OCI-LY7 (cell line): ENCODE results near the gene EVI5L.

ENCODE experiments used
- EZH2phosphoT487 ChIP-seq: fragments of 200-600 bp; sonication (generic); IDR thresholded peaks from 2 replicates; pipeline ENCODE4 v1.6.1; 2018; ENCODE audit warnings: low read depth, borderline replicate concordance, mild to moderate bottlenecking, mixed run types, antibody characterized with exemption, low read length, moderate library complexity, mixed read lengths
- TF ChIP-seq, protein P1 (sequence below): fragments of 200-600 bp; sonication (generic); conservative IDR thresholded peaks from 2 replicates; pipeline ENCODE4 v1.5.1; 2014; ENCODE audit warnings: mild to moderate bottlenecking, antibody characterized with exemption, low read length, moderate library complexity, mixed read lengths

DNA sequence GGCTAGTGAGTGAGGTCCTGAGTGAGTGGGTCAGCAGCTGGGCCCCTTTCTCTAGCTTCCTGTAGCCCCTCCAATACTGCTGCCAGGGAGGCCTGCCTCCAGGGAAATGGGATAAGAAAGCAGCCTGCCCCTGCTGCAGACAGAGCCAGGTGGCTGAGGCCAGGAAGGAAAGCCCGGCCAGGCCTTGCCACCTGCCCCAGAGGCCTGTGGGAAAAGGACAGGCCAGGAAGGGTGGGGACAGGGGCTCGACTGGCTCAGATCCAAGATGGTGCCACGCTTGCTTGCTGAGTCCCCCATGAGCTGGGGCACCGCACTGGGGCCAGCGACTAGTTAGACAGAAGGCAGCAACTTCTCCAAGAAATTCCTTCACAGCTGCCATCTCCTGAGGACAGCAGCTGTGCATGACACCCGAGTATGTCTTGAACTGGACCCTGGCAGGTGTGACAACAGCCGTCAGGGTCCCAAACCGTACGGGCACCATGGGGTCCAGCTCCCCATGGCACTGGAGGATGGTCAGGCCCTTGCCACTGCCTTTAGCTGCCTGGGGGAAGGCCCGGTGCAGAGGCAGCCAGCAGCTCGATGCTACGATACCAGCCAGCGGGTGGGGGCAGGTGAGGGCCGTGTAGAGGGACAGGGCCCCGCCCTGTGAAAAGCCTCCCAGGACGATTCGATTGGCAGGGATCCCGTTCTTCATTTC lies 49.2 kb downstream of the EVI5L start:
- TF ChIP-seq, protein P1, sequence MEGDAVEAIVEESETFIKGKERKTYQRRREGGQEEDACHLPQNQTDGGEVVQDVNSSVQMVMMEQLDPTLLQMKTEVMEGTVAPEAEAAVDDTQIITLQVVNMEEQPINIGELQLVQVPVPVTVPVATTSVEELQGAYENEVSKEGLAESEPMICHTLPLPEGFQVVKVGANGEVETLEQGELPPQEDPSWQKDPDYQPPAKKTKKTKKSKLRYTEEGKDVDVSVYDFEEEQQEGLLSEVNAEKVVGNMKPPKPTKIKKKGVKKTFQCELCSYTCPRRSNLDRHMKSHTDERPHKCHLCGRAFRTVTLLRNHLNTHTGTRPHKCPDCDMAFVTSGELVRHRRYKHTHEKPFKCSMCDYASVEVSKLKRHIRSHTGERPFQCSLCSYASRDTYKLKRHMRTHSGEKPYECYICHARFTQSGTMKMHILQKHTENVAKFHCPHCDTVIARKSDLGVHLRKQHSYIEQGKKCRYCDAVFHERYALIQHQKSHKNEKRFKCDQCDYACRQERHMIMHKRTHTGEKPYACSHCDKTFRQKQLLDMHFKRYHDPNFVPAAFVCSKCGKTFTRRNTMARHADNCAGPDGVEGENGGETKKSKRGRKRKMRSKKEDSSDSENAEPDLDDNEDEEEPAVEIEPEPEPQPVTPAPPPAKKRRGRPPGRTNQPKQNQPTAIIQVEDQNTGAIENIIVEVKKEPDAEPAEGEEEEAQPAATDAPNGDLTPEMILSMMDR, result no peak
- TF ChIP-seq EZH2phosphoT487, result no peak
